ENCODE measurements around the gene HP1BP3.

HP1BP3 gene

GRCh38 chr1:20787029-20787839 is at the start of gene HP1BP3:
TSS of gene HP1BP3 (minus strand) at chr1:20787307. CDS start at chr1:20780440, 6,867 bp downstream.
- TF ChIP-seq CTCF (conservative IDR thresholded peaks at IDR 0.05), result no peak
- H3K27ac ChIP-seq, result peak within 1 kb of the TSS; percentile 92

- H3K27ac ChIP-seq, result no peak overlapping the region
- no peak for TF ChIP-seq CTCF (conservative IDR thresholded peaks at IDR 0.05)
These were observed 49.1 kb upstream of the HP1BP3 start for GRCh38 chr1:20836230-20836629.

GRCh38 chr1:20834780-20835179 is 47.7 kb upstream of the HP1BP3 start:
- H3K27ac ChIP-seq, result no peak overlapping the region

GRCh38 chr1:20834192-20834591 is 47.1 kb upstream of the HP1BP3 start:
- TF ChIP-seq CTCF (conservative IDR thresholded peaks at IDR 0.05), result no peak
- no peak overlapping the region for H3K27ac ChIP-seq

More at GRCh38 chr1:20834780-20835179, 47.7 kb upstream of the HP1BP3 start:
- no peak for TF ChIP-seq CTCF (conservative IDR thresholded peaks at IDR 0.05)

GRCh38 chr1:20830378-20830777 is 43.3 kb upstream of the HP1BP3 start:
- H3K27ac ChIP-seq, result no peak overlapping the region
- TF ChIP-seq CTCF (conservative IDR thresholded peaks at IDR 0.05), result no peak

GRCh38 chr1:20829946-20830345 is 42.8 kb upstream of the HP1BP3 start:
- no peak for TF ChIP-seq CTCF (conservative IDR thresholded peaks at IDR 0.05)
- H3K27ac ChIP-seq, result no peak overlapping the region

- no peak overlapping the region for H3K27ac ChIP-seq
These were observed 42.4 kb upstream of the HP1BP3 start for GRCh38 chr1:20829531-20829930.

More at GRCh38 chr1:20829531-20829930, 42.4 kb upstream of the HP1BP3 start:
- no peak for TF ChIP-seq CTCF (conservative IDR thresholded peaks at IDR 0.05)

All from VCaP (cell line).